ENCODE results near the gene STK17B. TPM values are rescaled to one million over a fixed set of nuclear protein-coding genes. Genes with fewer than 3 reads are reported as not detected.

STK17B gene
- total RNA-seq, 3 donors from 2014 or later (not counting 1 experiment from before 2014, with no cell fraction given) = 295 to 390 (median 380) TPM

- Histone ChIP-seq H3K27me3 (ENCODE audit: control insufficient read depth, insufficient read depth, low read length) (no peaks in the 10 kb centered on the region), H3K4me3 (ENCODE audit: low read length) (peak overlapping the region; percentile 96), H3K27ac (ENCODE audit: low read length) (peak overlapping the region; percentile 60), H3K36me3 (ENCODE audit: control insufficient read depth, insufficient read depth, low read length) (peaks cover 5% of the 10 kb centered on the region), H3K9me3 (ENCODE audit: control insufficient read depth, insufficient read depth, low read length) (no peaks in the 10 kb centered on the region), H3K4me1 (ENCODE audit: control insufficient read depth, insufficient read depth, low read length) (peaks cover 25% of the 10 kb centered on the region)
- no peaks in the 10 kb centered on the region for H3K27me3 Mint-ChIP-seq (ENCODE audit: low read depth in 2 of 2)
- DNase-seq (peak in 1 of 2 donors; percentile 45), ATAC-seq (no peak)
- intact Hi-C loops (cut with micrococcal nuclease) = loop anchor here (2.0 to 10.0 kb wide), 5 partner anchors 15 to 633 kb away; no protein-coding TSS in a partner anchor
- H3K36me3 Mint-ChIP-seq = peaks cover 8% of the 10 kb centered on the region
- 5% methylated on average over 2 of the region's 4 CpGs for WGBS (ENCODE audit: insufficient coverage)
- H3K9me3 Mint-ChIP-seq = no peaks in the 10 kb centered on the region
- no peak for TF ChIP-seq CTCF (IDR thresholded peaks at IDR 0.05)
- peaks cover 61 to 66% of the 10 kb centered on the region in 2 donors for H3K4me1 Mint-ChIP-seq
- peak overlapping the region; percentile 78 to 95 for H3K27ac Mint-ChIP-seq
- peak overlapping the region; percentile 96 for H3K4me3 Mint-ChIP-seq
Observed at GRCh38 chr2:196168181-196168580, 3.2 kb downstream of the STK17B start.

- no peak for TF ChIP-seq CTCF (IDR thresholded peaks at IDR 0.05)
- ATAC-seq (no peak), DNase-seq (no peak)
- no peaks in the 10 kb centered on the region for H3K9me3 Mint-ChIP-seq
- Histone ChIP-seq H3K27me3 (ENCODE audit: control insufficient read depth, insufficient read depth, low read length) (no peaks in the 10 kb centered on the region), H3K27ac (ENCODE audit: low read length) (peak overlapping the region; percentile 60), H3K4me3 (ENCODE audit: low read length) (peak overlapping the region; percentile 96), H3K9me3 (ENCODE audit: control insufficient read depth, insufficient read depth, low read length) (no peaks in the 10 kb centered on the region), H3K4me1 (ENCODE audit: control insufficient read depth, insufficient read depth, low read length) (peaks cover 28% of the 10 kb centered on the region), H3K36me3 (ENCODE audit: control insufficient read depth, insufficient read depth, low read length) (peaks cover 8% of the 10 kb centered on the region)
- H3K4me3 Mint-ChIP-seq = peak overlapping the region; percentile 96
- peak overlapping the region; percentile 78 to 95 for H3K27ac Mint-ChIP-seq
- intact Hi-C loops (cut with micrococcal nuclease) = loop anchor here (2.0 to 10.0 kb wide), 6 partner anchors 15 to 633 kb away; no protein-coding TSS in a partner anchor
- peaks cover 61 to 66% of the 10 kb centered on the region in 2 donors for H3K4me1 Mint-ChIP-seq
- 0% methylated on average over 2 of the region's 2 CpGs for WGBS (ENCODE audit: insufficient coverage)
- no peaks in the 10 kb centered on the region for H3K27me3 Mint-ChIP-seq (ENCODE audit: low read depth in 2 of 2)
- peaks cover 8% of the 10 kb centered on the region for H3K36me3 Mint-ChIP-seq
Observed at GRCh38 chr2:196167666-196168065, 3.7 kb downstream of the STK17B start.

- ATAC-seq (peak in 1 of 3 donors; percentile 11), DNase-seq (peak in 1 of 2 donors; percentile 72)
Observed at GRCh38 chr2:196166876-196167275, 4.5 kb downstream of the STK17B start.

More at GRCh38 chr2:196166876-196167275, 4.5 kb downstream of the STK17B start:
- H3K27me3 ChIP-seq (ENCODE audit: control insufficient read depth, insufficient read depth, low read length) = no peaks in the 10 kb centered on the region
- H3K4me1 Mint-ChIP-seq = peaks cover 63 to 73% of the 10 kb centered on the region in 2 donors
- H3K4me3 ChIP-seq (ENCODE audit: low read length) = peak overlapping the region; percentile 96
- no peaks in the 10 kb centered on the region for H3K9me3 Mint-ChIP-seq
- peaks cover 16% of the 10 kb centered on the region for H3K36me3 ChIP-seq (ENCODE audit: control insufficient read depth, insufficient read depth, low read length)
- H3K27ac Mint-ChIP-seq = peak overlapping the region; percentile 78 to 95
- intact Hi-C loops (cut with micrococcal nuclease) = loop anchor here (2.0 to 10.0 kb wide), 5 partner anchors 16 to 632 kb away; no protein-coding TSS in a partner anchor
- H3K4me3 Mint-ChIP-seq = peak overlapping the region; percentile 96
- peak overlapping the region; percentile 60 for H3K27ac ChIP-seq (ENCODE audit: low read length)
- no peaks in the 10 kb centered on the region for H3K9me3 ChIP-seq (ENCODE audit: control insufficient read depth, insufficient read depth, low read length)
- no peak for TF ChIP-seq CTCF (IDR thresholded peaks at IDR 0.05)
- peaks cover 8% of the 10 kb centered on the region for H3K36me3 Mint-ChIP-seq
- H3K4me1 ChIP-seq (ENCODE audit: control insufficient read depth, insufficient read depth, low read length) = peaks cover 27% of the 10 kb centered on the region
- no peaks in the 10 kb centered on the region for H3K27me3 Mint-ChIP-seq (ENCODE audit: low read depth in 2 of 2)
- 0% methylated on average over 1 of the region's 1 CpG for WGBS (ENCODE audit: insufficient coverage)
